Nephron progenitor cell (in vitro differentiated cells): Measurements from ENCODE around the gene CCDC71.

Experiments
- DNase-seq: peaks from one replicate; pipeline ENCODE4 v3.0.0; 2021
- H3K27ac Mint-ChIP-seq: 2 replicates; pipeline ENCODE4 v1.8.0; 2021; ENCODE audit warnings: mild to moderate bottlenecking, moderate library complexity, mixed read lengths
- H3K27me3 Mint-ChIP-seq: 2 replicates; pipeline ENCODE4 v1.8.0; 2021; ENCODE audit warnings: mild to moderate bottlenecking, low read depth, mixed read lengths; ENCODE audit not compliant: poor library complexity
- H3K36me3 Mint-ChIP-seq: 2 replicates; pipeline ENCODE4 v1.8.0; 2021; ENCODE audit warnings: low read depth, mixed read lengths
- H3K4me1 Mint-ChIP-seq: 2 replicates; pipeline ENCODE4 v1.8.0; 2021; ENCODE audit warnings: mixed read lengths
- H3K4me3 Mint-ChIP-seq: 2 replicates; pipeline ENCODE4 v1.8.0; 2021; ENCODE audit warnings: mild to moderate bottlenecking, moderate library complexity, mixed read lengths
- H3K9me3 Mint-ChIP-seq: 2 replicates; pipeline ENCODE4 v1.8.0; 2021; ENCODE audit warnings: mild to moderate bottlenecking, moderate library complexity, mixed read lengths
- TF ChIP-seq, protein P1 (sequence below): fragments of 200-600 bp; sonication (generic); IDR thresholded peaks from 2 replicates; pipeline ENCODE4 v1.5.0; 2021; ENCODE audit warnings: antibody characterized with exemption

Gene CCDC71

DNA sequence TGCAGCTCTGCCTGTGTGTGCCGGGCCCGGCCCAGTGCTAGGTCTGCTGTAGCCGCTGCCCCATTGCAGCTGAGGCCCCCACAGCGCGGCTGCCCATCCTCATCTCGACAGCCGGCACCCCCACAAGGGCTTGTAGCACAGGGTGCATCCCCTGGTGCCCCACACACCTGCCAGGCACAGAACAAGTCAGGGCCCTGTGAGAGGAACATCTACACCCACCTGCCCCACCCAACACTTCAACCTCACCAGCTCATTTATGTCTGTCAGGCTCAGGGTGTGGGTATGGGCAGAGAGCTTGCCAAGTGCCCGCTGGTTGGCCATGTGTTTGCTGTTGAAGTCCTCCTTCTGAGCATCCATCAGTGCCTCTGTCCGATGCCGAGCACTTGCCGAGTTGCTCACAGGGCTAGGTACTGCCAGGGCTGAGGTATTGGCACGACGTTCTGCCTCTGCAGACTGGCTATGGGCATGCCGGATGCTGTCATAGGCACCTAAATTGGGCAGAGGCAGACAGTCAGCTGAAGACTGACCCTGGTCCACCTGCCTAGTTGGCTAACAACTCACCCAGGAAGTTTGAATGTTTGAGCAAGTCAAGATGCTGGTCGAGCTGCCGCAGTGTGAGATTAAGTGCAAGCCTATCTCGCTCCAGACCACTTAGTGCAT lies 43.1 kb downstream of the CCDC71 start:
- no peak for DNase-seq
- peaks cover 13% of the 10 kb centered on the region for H3K4me1 Mint-ChIP-seq
- no peak overlapping the region for H3K4me3 Mint-ChIP-seq
- TF ChIP-seq, protein P1, sequence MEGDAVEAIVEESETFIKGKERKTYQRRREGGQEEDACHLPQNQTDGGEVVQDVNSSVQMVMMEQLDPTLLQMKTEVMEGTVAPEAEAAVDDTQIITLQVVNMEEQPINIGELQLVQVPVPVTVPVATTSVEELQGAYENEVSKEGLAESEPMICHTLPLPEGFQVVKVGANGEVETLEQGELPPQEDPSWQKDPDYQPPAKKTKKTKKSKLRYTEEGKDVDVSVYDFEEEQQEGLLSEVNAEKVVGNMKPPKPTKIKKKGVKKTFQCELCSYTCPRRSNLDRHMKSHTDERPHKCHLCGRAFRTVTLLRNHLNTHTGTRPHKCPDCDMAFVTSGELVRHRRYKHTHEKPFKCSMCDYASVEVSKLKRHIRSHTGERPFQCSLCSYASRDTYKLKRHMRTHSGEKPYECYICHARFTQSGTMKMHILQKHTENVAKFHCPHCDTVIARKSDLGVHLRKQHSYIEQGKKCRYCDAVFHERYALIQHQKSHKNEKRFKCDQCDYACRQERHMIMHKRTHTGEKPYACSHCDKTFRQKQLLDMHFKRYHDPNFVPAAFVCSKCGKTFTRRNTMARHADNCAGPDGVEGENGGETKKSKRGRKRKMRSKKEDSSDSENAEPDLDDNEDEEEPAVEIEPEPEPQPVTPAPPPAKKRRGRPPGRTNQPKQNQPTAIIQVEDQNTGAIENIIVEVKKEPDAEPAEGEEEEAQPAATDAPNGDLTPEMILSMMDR, result no peak
- H3K27ac Mint-ChIP-seq, result no peak overlapping the region
- no peaks in the 10 kb centered on the region for H3K27me3 Mint-ChIP-seq
- no peaks in the 10 kb centered on the region for H3K9me3 Mint-ChIP-seq
- H3K36me3 Mint-ChIP-seq, result peaks cover 14% of the 10 kb centered on the region

DNA sequence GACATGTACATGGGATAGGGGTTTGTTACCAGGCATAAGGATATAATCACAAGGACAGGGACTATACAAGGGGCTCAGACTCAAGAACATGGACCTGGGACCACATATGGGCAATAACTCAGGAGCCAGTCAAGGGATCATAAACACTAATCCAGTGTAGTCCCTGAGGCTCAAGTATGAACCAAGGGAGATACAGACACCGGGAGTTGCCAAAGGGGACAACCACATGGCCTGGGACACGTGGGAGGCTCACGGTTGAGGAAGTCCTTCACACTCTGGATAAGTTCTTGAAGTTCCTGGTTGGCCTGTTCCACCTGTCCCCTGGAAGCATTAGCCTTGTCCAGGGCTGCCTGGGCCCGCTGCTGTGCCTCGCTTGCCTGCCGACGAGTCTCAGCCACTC lies 43.7 kb downstream of the CCDC71 start:
- Mint-ChIP-seq H3K27me3 (no peaks in the 10 kb centered on the region), H3K9me3 (no peaks in the 10 kb centered on the region), H3K4me3 (peak overlapping the region; percentile 92), H3K36me3 (peaks cover 19% of the 10 kb centered on the region), H3K27ac (peak overlapping the region; percentile 84), H3K4me1 (peaks cover 13% of the 10 kb centered on the region)
- DNase-seq, result no peak
- TF ChIP-seq, protein P1, result no peak

DNA sequence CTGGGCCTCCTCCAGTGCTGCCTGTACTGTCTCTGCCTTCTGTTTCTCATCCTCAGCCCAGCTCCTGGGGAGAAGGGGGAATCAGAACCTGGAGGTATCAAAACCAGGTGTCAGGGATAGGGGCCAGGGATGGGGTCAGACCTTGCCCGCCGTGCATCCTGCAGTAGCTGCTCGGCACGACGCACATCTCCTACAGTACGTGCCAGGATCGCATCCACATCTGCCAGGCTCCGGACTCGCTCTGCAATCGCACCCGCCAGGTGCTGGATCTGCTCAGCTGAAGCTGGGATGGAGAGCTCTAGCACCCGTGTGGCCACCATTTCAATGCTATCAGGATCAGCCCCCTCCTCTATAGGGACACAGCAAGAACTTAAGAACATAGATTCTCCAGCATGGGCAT lies 44.1 kb downstream of the CCDC71 start:
- Mint-ChIP-seq H3K27ac (peak overlapping the region; percentile 84), H3K4me3 (peak overlapping the region; percentile 92), H3K27me3 (no peaks in the 10 kb centered on the region), H3K9me3 (no peaks in the 10 kb centered on the region), H3K4me1 (peaks cover 13% of the 10 kb centered on the region), H3K36me3 (peaks cover 22% of the 10 kb centered on the region)
- DNase-seq, result no peak
- TF ChIP-seq, protein P1, result no peak

DNA sequence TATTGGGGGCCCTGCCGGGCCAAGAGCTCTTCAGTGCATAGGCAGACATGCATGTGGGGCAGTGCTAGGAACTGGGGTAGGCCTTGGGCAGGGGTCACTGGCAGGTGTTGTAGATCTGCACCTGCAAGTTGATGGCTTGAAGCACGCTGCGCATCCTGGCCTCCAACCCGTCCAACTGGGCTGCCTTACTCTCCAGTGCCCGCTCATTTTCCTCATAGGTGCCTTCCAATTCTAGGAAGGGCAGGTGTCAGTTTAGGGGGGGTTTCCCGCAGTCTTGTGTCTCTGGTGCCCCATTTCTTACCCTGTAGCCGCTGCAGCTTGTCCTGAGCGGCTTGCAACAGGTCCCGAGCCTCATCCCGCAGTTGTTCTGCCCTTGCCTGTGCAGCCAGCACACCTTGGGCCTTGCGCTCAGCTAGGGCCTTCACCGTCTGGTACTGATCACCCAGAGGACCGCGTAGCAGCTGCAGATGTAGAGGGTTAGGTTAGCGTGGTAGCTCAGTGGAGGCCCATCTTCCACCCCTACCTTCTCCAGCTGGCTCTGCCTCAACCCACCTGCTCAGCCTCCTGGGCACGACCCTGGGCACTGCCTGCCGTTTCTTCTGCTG lies 44.9 kb downstream of the CCDC71 start:
- peak overlapping the region; percentile 84 for H3K27ac Mint-ChIP-seq
- H3K27me3 Mint-ChIP-seq, result no peaks in the 10 kb centered on the region
- peaks cover 13% of the 10 kb centered on the region for H3K4me1 Mint-ChIP-seq
- TF ChIP-seq, protein P1, result no peak
- no peak for DNase-seq
- peak overlapping the region; percentile 92 for H3K4me3 Mint-ChIP-seq
- no peaks in the 10 kb centered on the region for H3K9me3 Mint-ChIP-seq
- peaks cover 27% of the 10 kb centered on the region for H3K36me3 Mint-ChIP-seq

DNA sequence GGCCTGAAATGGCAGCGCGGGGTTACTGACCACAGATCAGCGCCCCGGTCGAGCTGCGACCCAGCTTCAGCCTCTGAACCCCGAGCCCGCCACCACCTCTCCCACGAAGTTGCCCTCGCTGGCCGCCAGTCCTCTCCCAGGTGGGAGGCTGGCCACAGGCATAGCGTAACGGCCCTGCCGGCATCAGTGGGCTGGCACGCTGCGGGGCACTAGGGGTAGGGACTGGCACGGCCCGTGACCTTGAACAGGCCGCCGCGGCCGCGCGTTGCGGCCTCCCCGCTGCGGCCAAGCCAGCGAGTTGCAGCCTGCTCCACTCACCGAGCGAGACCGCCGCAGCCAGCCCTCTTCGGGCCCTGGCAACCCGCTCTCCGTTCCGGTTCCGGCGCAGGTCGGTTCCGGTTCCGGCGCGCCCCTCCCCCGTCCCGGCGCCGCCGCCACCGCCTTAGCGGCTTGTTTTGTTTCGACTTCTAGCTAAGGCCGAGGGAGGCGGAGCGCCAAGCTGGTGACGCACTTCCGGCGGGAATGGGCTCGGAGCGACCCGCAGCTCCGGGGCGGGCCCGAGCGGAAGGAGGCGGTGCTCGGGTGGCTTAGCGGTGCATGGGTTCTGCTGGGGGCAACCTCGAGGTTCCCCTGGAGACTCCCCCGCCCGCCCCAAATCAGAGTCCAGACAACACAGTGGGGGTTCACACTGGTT lies 45.5 kb downstream of the CCDC71 start, which contains the start of gene USP19:
Gene USP19, minus strand, starts transcription at position 386 of the 694 bp plus-strand sequence. CDS start 1,678 bp downstream, outside the sequence.
- TF ChIP-seq, protein P1, result no peak
- Mint-ChIP-seq H3K9me3 (no peaks in the 10 kb centered on the region), H3K4me1 (peaks cover 13% of the 10 kb centered on the region), H3K27me3 (no peaks in the 10 kb centered on the region), H3K27ac (peak within 1 kb of the TSS; percentile 96), H3K36me3 (peaks cover 33% of the 10 kb centered on the region), H3K4me3 (peak within 1 kb of the TSS; percentile 92)
- peak; percentile 93 for DNase-seq
